ENCODE measurements around the gene NRK. TPM values are rescaled to one million over a fixed set of nuclear protein-coding genes. Genes with fewer than 3 reads are reported as not detected.
"Not testable (repeated sequence)": the region's sequence is repeated elsewhere in the genome, so short reads cannot be mapped to it uniquely, and the experiment has no call there.

The NRK gene
- total RNA-seq, 1 donor from 2014 or later = 0.26 TPM

GRCh38 chrX:105803891-105804290 is 18.4 kb upstream of the NRK start:
- H3K4me1 Mint-ChIP-seq = no peaks in the 10 kb centered on the region

GRCh38 chrX:105805655-105806054 is 16.7 kb upstream of the NRK start:
- H3K9me3 Mint-ChIP-seq = peaks cover 12% of the 10 kb centered on the region
- H3K27me3 Mint-ChIP-seq (ENCODE audit: low read depth); DNase-seq (ENCODE audit: low read depth, low spot score): not testable (repeated sequence)

More at GRCh38 chrX:105803891-105804290, 18.4 kb upstream of the NRK start:
- TF ChIP-seq, protein P1, sequence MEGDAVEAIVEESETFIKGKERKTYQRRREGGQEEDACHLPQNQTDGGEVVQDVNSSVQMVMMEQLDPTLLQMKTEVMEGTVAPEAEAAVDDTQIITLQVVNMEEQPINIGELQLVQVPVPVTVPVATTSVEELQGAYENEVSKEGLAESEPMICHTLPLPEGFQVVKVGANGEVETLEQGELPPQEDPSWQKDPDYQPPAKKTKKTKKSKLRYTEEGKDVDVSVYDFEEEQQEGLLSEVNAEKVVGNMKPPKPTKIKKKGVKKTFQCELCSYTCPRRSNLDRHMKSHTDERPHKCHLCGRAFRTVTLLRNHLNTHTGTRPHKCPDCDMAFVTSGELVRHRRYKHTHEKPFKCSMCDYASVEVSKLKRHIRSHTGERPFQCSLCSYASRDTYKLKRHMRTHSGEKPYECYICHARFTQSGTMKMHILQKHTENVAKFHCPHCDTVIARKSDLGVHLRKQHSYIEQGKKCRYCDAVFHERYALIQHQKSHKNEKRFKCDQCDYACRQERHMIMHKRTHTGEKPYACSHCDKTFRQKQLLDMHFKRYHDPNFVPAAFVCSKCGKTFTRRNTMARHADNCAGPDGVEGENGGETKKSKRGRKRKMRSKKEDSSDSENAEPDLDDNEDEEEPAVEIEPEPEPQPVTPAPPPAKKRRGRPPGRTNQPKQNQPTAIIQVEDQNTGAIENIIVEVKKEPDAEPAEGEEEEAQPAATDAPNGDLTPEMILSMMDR (conservative IDR thresholded peaks at IDR 0.05) = no peak
- no peak for DNase-seq (ENCODE audit: low read depth, low spot score)
- peaks cover 9% of the 10 kb centered on the region for H3K9me3 Mint-ChIP-seq
- H3K36me3 Mint-ChIP-seq (ENCODE audit: low read depth) = no peaks in the 10 kb centered on the region
- H3K4me3 Mint-ChIP-seq = no peak overlapping the region
- no peak overlapping the region for H3K27ac Mint-ChIP-seq (ENCODE audit: unreplicated experiment)
- no peaks in the 10 kb centered on the region for H3K27me3 Mint-ChIP-seq (ENCODE audit: low read depth)

DNA sequence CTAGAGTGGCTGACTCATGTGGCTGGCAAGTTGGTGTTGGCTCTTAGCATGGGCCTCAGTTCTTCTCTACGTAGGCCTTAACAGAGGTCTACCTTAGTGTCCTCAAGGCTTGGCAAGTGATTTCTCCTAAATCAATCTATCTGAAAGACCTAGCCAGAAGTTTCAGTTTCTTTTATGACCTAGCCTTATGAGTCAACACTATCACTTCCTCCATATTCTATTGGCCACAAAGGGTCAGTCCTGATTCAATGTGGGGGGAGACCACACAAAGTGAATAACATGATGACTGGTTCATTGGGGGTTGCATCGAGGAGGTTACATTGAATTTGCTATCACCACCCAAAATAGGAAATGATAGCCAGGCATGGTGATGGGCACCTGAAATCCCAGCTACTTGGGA is 5.8 kb upstream of the NRK start:
- Mint-ChIP-seq H3K36me3 (ENCODE audit: low read depth) (peaks cover 3% of the 10 kb centered on the region), H3K9me3 (peaks cover 6% of the 10 kb centered on the region)

More at GRCh38 chrX:105805655-105806054, 16.7 kb upstream of the NRK start:
- not testable (repeated sequence) for H3K36me3 Mint-ChIP-seq (ENCODE audit: low read depth); H3K4me1 Mint-ChIP-seq; H3K4me3 Mint-ChIP-seq; H3K27ac Mint-ChIP-seq (ENCODE audit: unreplicated experiment)

DNA sequence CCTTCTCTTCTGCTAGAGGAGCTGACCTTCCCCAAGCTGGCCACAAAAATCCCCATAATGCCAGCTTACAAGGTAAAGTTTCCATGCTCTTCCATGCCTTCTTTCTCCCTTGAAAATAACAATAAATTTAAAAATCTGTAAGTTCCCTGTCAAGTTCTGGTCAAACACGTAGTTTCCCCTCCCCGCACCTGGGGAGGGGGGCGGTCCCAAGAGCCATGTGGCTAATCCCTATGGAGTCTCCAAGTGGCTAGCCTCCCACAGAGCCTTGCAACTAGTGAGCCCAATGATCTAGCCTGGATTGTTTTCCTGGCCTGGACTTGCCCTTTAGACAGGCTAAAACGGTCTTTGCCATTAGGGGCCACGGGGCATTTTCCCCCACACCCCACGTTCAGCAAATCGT is 2.1 kb upstream of the NRK start:
- TF ChIP-seq, protein P1 (conservative IDR thresholded peaks at IDR 0.05) = no peak
- Mint-ChIP-seq H3K27me3 (ENCODE audit: low read depth) (peaks cover 59% of the 10 kb centered on the region), H3K9me3 (peaks cover under 1% of the 10 kb centered on the region), H3K4me1 (peaks cover 15% of the 10 kb centered on the region), H3K4me3 (no peak overlapping the region), H3K27ac (ENCODE audit: unreplicated experiment) (no peak overlapping the region), H3K36me3 (ENCODE audit: low read depth) (no peaks in the 10 kb centered on the region)
- DNase-seq (ENCODE audit: low read depth, low spot score) = no peak

More for the DNA sequence above, 5.8 kb upstream of the NRK start:
- no peak for DNase-seq (ENCODE audit: low read depth, low spot score)
- Mint-ChIP-seq H3K4me1 (peaks cover 10% of the 10 kb centered on the region), H3K4me3 (no peak overlapping the region), H3K27me3 (ENCODE audit: low read depth) (peaks cover 26% of the 10 kb centered on the region), H3K27ac (ENCODE audit: unreplicated experiment) (no peak overlapping the region)
- TF ChIP-seq, protein P1 (conservative IDR thresholded peaks at IDR 0.05) = no peak

- H3K27me3 Mint-ChIP-seq (ENCODE audit: low read depth) = peaks cover 59% of the 10 kb centered on the region
- H3K9me3 Mint-ChIP-seq = no peaks in the 10 kb centered on the region
- H3K4me1 Mint-ChIP-seq = peaks cover 15% of the 10 kb centered on the region
- peak overlapping the region; percentile 77 for H3K4me3 Mint-ChIP-seq
- no peak overlapping the region for H3K27ac Mint-ChIP-seq (ENCODE audit: unreplicated experiment)
- H3K36me3 Mint-ChIP-seq (ENCODE audit: low read depth) = no peaks in the 10 kb centered on the region
- peak; percentile 16 for DNase-seq (ENCODE audit: low read depth, low spot score)
- TF ChIP-seq, protein P1 (conservative IDR thresholded peaks at IDR 0.05) = no peak
These were observed 743 bp upstream of the NRK start for GRCh38 chrX:105821471-105822121.

GRCh38 chrX:105823092-105823455 is 735 bp downstream of the NRK start:
- H3K4me1 Mint-ChIP-seq = peaks cover 15% of the 10 kb centered on the region
- H3K9me3 Mint-ChIP-seq = no peaks in the 10 kb centered on the region
- H3K27ac Mint-ChIP-seq (ENCODE audit: unreplicated experiment) = no peak overlapping the region
- TF ChIP-seq, protein P1 (conservative IDR thresholded peaks at IDR 0.05) = peak; percentile 9
- H3K27me3 Mint-ChIP-seq (ENCODE audit: low read depth) = peaks cover 59% of the 10 kb centered on the region
- peak overlapping the region; percentile 77 for H3K4me3 Mint-ChIP-seq
- DNase-seq (ENCODE audit: low read depth, low spot score) = no peak
- no peaks in the 10 kb centered on the region for H3K36me3 Mint-ChIP-seq (ENCODE audit: low read depth)
